Measurements from ENCODE around the gene FHL3.

Gene FHL3

GRCh38 chr1:38005195-38006007 is at the start of gene FHL3:
Gene FHL3, minus strand, starts transcription at chr1:38005514. Its CDS starts 6,102 bp downstream, at chr1:37999412.
- peak; percentile 51 for DNase-seq

GRCh38 chr1:38053416-38054091 is 48.2 kb upstream of the FHL3 start:
- no peak for DNase-seq

GRCh38 chr1:38052750-38053415 is 47.6 kb upstream of the FHL3 start:
- DNase-seq, result peak; percentile 49

- no peak for DNase-seq
Measured at GRCh38 chr1:38051079-38051543, 45.8 kb upstream of the FHL3 start.

GRCh38 chr1:38050397-38051078 is 45.2 kb upstream of the FHL3 start:
- no peak for DNase-seq

- DNase-seq, result no peak
Measured at GRCh38 chr1:38047603-38048141, 42.4 kb upstream of the FHL3 start.

- DNase-seq, result peak; percentile 79
Measured at GRCh38 chr1:38046884-38047602, 41.7 kb upstream of the FHL3 start.

GRCh38 chr1:38046333-38046883 is 41.1 kb upstream of the FHL3 start, which contains the start of gene POU3F1:
Gene POU3F1, minus strand, starts transcription at chr1:38046793. Its CDS starts 50 bp downstream, at chr1:38046743.
- DNase-seq, result no peak

- DNase-seq, result no peak
Measured at GRCh38 chr1:38045401-38046332, 40.4 kb upstream of the FHL3 start.

GRCh38 chr1:38044221-38045215 is 39.2 kb upstream of the FHL3 start:
- DNase-seq, result no peak

GRCh38 chr1:38043036-38043747 is 37.9 kb upstream of the FHL3 start:
- DNase-seq, result no peak

- DNase-seq, result no peak
Measured at GRCh38 chr1:38041936-38042834, 36.9 kb upstream of the FHL3 start.

GRCh38 chr1:38039331-38040088 is 34.2 kb upstream of the FHL3 start:
- DNase-seq, result no peak

GRCh38 chr1:38038861-38039260 is 33.5 kb upstream of the FHL3 start:
- no peak for DNase-seq

- DNase-seq, result peak; percentile 14
Measured at GRCh38 chr1:38037221-38037939, 32.1 kb upstream of the FHL3 start.

- no peak for DNase-seq
Measured at GRCh38 chr1:38034871-38035270, 29.6 kb upstream of the FHL3 start.

All from CD4-positive, alpha-beta T cell treated with Interleukin-15 for 1 hour (primary cell).